ENCODE measurements around the gene POTEM.
"Not testable (repeated sequence)": the region's sequence is repeated elsewhere in the genome, so short reads cannot be mapped to it uniquely, and the experiment has no call there.

POTEM gene

GRCh38 chr14:19027895-19028294, 60.7 kb downstream of the POTEM start:
- not testable (repeated sequence) for FAIRE-seq

GRCh38 chr14:19036811-19037382, 69.7 kb downstream of the POTEM start:
- FAIRE-seq; DNase-seq (ENCODE audit: insufficient read length, low spot score): not testable (repeated sequence)

More at GRCh38 chr14:19027895-19028294, 60.7 kb downstream of the POTEM start:
- not testable (repeated sequence) for DNase-seq (ENCODE audit: insufficient read length, low spot score)

- FAIRE-seq; DNase-seq (ENCODE audit: insufficient read length, low spot score): not testable (repeated sequence)
These were observed 70.9 kb downstream of the POTEM start for GRCh38 chr14:19038060-19038664.

- not testable (repeated sequence) for DNase-seq (ENCODE audit: insufficient read length, low spot score); FAIRE-seq
These were observed 71.6 kb downstream of the POTEM start for GRCh38 chr14:19038785-19039184.

GRCh38 chr14:19043384-19043783, 76.2 kb downstream of the POTEM start:
- not testable (repeated sequence) for DNase-seq (ENCODE audit: insufficient read length, low spot score); FAIRE-seq
